Mesenteric fat pad (tissue), 1 donor: ENCODE results near the gene ITM2B. TPM values are rescaled to one million over a fixed set of nuclear protein-coding genes. Genes with fewer than 3 reads are reported as not detected.
"Not testable (repeated sequence)": the region's sequence is repeated elsewhere in the genome, so short reads cannot be mapped to it uniquely, and the experiment has no call there.

Experiments used
- DNase-seq: peaks from one replicate; pipeline ENCODE4 v3.0.0-alpha.2; 2020; ENCODE audit warnings: low spot score
- total RNA-seq: library from RNA; stranded (reverse); fragmentation: NEBNext Ultra II Directional; extraction: Animal tissue kit (Norgen Biotek cat#: 25700); gene quantifications from one replicate; pipeline ENCODE4 v1.2.1, GENCODE V29; 2021
- donor health status: DM: yes; HTN: yes; CAD: no.

The ITM2B gene
- total RNA-seq, 1 donor from 2014 or later = 611 TPM

DNA sequence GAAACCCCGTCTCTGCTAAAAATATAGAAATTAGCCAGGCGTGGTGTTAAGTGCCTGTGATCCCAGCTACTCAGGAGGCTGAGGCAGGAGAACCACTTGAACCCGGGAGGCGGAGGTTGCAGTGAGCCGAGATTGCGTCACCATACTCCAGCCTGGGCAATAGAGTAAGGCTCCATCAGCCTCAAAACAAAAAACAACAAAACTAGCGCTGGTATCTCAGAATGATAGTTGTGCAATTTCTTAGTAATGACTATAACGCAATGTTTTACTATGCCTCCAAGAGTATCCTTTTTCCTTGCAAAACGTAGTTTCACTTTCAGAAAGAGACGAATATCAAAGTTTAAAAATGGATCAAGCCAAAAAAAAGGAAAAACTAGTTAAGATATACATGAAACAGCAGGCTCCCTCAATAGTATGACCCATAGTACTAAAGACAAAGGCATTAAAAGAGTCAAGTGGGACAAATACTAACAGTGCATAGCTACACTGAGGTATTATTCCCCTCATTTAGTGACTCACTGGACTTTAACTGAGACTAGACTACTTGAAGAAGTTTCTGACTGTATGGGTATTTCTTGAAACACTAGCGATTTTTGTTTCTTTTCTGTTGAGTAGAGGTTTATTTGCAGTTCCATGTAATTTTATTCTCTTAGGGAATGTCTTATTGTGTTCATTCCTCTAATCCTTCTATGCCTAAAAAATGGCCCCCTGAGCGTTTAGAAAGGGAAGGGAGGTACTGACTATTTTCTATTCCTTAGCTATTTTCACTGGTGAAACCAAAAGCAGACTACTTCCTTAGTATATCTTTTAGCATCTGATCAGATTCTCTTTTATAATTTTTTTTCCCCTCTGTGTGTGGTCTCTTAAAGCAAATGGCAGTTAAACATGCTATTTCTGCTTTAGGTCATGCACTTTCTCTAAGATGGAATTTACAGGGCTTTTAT, 10.4 kb upstream of the ITM2B start:
- DNase-seq = no peak

GRCh38 chr13:48224701-48225100, 8.3 kb upstream of the ITM2B start:
- no peak for DNase-seq

DNA sequence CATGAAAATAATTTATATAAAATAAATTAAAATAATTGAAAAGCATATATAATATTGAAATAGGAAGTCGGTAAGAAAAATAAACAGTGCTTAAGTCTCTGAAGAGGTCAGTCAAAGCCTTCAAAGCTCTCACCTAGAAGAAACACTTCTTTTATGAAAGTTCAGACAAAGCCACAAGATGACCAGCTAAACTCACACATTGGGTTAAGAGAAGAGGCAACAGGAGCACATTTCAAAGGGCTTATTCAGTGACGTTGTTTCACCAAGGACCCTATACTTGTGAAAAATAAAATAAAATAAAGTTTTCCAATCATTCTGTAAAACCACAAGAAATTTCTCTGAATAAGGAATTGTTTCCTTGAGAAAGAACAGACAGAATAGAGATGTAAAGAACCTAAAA, 2.5 kb upstream of the ITM2B start:
- DNase-seq = no peak

DNA sequence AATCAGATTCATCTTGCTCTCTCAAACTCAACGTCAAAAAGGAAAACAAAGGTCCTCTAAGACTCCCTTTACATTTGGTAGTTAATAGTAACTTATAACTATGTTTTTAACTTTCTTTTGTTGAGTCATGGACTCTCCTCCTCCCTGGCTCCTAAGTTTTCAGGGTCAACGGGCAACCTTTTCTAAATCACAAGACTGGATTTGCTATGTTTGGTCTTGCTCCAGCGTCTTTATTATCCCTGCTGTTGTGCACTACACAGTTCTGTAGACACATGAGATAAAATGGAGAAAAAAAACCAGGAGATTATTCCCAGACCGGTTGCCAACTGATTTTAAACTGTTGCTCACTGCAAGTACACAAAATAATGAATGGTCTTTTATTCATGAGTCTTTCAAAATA, 1.9 kb upstream of the ITM2B start:
- DNase-seq = no peak

DNA sequence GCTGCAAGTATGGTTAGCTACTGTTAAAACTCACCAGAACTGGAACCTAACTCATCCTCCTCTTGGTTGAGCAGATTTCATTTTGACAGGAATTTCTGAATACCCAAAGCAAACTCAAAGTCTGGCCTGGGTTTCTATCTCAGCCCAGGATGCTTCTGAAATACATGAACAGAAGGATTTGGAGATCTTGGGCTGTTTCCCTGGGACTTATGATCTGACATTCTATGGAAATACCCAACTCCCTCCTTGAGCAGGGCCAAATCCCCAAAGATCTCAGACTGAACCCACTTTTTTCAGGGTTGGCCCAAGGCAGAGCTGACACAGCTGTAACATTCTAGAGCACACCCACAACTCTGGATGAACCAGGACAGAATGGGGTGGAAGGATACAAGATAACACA, 1.1 kb upstream of the ITM2B start:
- DNase-seq = no peak

- no peak for DNase-seq
These were observed 473 bp upstream of the ITM2B start for GRCh38 chr13:48232420-48233045.

GRCh38 chr13:48233889-48234488, 983 bp downstream of the ITM2B start:
- DNase-seq = no peak

- DNase-seq = no peak
These were observed 1.7 kb downstream of the ITM2B start for GRCh38 chr13:48234566-48235340.

GRCh38 chr13:48235341-48236135, 2.5 kb downstream of the ITM2B start:
- DNase-seq = no peak

DNA sequence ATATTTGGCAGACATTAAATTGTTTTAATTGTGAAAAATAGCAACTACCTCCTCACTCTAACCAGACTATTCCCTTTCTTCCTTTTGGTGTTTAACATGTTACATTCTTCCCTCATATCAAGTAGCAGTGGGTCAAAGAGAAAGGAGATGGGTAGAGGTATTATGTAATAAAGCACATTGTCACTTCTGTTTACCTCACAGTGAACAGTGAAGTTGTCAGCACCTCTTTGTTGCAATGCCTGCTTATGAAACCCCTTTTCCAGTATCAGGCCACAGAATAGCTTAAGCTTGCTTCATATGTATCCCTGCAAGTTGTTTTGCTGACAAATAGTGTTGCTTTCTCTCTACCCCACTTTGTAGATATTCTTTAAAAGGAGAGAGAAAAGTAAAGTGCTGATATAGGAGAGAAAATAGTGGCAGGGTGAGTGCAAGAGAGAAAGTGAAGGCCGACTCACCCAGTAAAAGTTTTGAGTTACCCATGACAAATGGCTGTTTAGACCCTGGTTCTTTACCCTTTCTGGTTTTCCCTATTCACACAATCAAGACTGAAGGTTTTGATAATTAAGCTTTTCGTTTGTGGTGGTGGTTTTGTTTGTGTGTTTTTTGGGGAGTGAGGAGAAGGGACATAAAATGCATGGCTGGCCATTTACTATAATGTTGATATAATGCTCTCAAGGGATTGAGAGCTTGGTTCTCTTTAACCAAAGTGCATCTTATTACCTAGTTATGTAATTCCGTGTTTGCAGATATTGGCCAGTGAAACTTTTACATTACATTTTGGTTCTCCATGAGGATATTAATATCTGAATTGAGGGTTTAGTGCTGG, 3.7 kb downstream of the ITM2B start:
- DNase-seq = no peak

DNA sequence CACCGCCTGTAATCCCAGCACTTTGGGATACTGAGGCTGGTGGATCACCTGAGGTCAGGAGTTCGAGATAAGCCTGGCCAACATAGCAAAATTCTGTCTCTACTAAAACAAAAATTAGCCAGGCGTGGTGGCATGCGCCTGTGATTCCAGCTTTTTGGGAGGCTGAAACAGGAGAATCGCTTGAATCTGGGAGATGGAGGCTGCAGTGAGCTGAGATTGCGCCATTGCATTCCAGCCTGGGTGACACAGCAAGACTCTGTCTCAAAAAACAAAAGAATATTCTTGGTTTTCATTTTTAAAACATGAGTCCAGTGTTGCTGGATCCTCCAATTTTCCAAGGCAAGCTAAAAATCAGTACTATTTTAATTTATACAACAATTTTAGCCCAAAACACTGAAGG, 6.4 kb downstream of the ITM2B start:
- not testable (repeated sequence) for DNase-seq

- DNase-seq = no peak
These were observed 8.6 kb downstream of the ITM2B start for GRCh38 chr13:48241651-48242050.

DNA sequence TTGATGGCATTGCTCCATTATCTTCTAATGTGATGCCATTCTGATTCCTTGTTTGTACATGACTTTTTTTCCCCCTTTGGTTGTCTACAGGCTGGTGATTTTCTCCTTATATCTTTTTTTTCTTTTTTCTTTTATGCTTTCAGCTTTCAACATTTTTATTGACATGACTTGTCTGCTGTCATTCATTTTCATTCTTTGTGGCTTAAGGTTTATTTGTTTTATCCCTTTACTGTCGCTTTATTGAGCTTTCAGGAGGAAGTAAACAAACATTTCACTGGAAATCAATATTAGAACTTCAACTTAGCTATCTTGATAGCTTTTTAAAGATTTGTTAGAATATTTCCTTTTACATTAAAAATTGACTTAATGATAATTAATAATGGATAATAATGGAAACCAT, 9.7 kb downstream of the ITM2B start:
- DNase-seq = no peak

DNA sequence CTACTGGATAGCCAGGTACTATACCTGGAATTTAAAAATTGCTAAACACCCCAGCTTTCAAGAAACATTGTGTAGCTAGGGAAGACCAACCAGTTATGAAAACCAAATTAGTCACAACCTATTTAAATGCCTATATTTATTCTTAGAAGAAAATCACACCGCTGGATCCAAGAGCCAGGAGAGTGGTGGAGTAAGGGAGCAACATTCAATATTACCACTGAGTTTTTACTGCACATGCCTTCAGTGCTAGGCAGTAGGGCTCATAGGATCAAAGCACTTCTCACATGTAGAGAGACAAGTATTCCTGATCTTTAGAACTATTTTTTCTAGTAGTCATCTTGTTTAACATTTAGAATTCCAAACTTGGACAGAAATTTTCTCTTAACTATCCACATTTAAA, 11.2 kb downstream of the ITM2B start:
- DNase-seq = no peak

- no peak for DNase-seq
These were observed 13.1 kb downstream of the ITM2B start for GRCh38 chr13:48246102-48246501.

GRCh38 chr13:48249018-48249417, 16.0 kb downstream of the ITM2B start:
- DNase-seq = no peak

DNA sequence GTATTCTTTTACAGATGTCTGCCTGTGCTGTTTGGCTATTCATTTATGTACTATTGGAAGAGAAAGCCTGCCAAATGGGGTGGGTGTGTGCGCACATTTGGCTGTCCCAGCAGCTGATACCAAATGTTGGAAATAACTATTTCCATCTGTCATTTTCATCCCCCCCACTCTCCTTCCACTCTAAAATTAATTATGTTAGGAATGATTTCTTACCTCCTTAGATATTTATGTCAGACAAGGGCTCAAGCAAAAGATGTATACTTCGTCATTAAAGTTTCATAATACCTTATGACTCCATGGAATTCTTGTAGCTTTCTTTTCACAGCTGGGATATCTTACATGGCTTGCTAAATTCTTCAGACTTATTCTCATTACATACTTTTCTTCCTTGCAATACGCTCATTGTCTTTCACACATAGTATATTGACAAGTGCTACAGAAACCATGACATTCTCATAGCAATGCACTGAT, 18.6 kb downstream of the ITM2B start:
- DNase-seq = no peak

- no peak for DNase-seq
These were observed 19.2 kb downstream of the ITM2B start for GRCh38 chr13:48252176-48252575.

GRCh38 chr13:48253849-48254248, 20.8 kb downstream of the ITM2B start:
- DNase-seq = no peak

DNA sequence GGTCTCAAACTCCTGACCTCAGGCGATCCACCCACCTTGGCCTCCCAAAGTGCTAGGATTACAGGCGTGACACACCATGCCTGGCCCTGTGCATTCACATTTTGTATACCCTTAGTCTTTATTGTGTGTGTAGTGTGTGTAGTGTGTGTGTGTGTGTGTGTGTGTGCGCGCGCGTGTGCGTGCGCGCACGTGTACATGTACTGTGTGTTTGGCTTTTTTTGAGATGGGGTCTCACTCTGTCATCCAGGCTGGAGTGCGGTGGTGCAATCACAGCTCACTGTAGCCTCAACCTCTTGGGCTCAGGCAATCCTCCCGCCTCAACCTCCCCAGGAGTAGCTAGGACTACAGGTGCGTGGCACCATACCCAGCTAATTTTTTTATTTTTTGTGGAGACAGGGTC, 22.1 kb downstream of the ITM2B start:
- DNase-seq = no peak
